Neuronal stem cell (in vitro differentiated cells): ENCODE measurements around the gene GPR132.

Experiments
- DNase-seq: peaks from one replicate; pipeline ENCODE4 v3.0.0-alpha.2; 2013; ENCODE audit warnings: low spot score
- H2AFZ ChIP-seq: one replicate; pipeline ENCODE4 v1.6.1; 2013; ENCODE audit warnings: mild to moderate bottlenecking, low read length, inconsistent platforms
- H2AK5ac ChIP-seq: 2 replicates; pipeline ENCODE4 v1.6.1; 2013; ENCODE audit warnings: low read depth, mild to moderate bottlenecking, inconsistent platforms, low read length, moderate library complexity, mixed read lengths
- H2BK120ac ChIP-seq: 2 replicates; pipeline ENCODE4 v1.6.1; 2013; ENCODE audit warnings: low read depth, mild to moderate bottlenecking, inconsistent platforms, low read length, moderate library complexity, mixed read lengths
- H2BK12ac ChIP-seq: one replicate; pipeline ENCODE4 v1.6.1; 2013; ENCODE audit warnings: low read length, inconsistent platforms
- H2BK15ac ChIP-seq: 2 replicates; pipeline ENCODE4 v1.6.1; 2013; ENCODE audit warnings: mild to moderate bottlenecking, low read length, inconsistent platforms, mixed read lengths
- H2BK5ac ChIP-seq: one replicate; pipeline ENCODE4 v1.6.1; 2013; ENCODE audit warnings: inconsistent platforms, mild to moderate bottlenecking, low read length, moderate library complexity
- H3K14ac ChIP-seq: one replicate; pipeline ENCODE4 v1.6.1; 2013; ENCODE audit warnings: low read length, inconsistent platforms
- H3K18ac ChIP-seq: 2 replicates; pipeline ENCODE4 v1.6.1; 2013; ENCODE audit warnings: low read length, inconsistent platforms
- H3K23ac ChIP-seq: 2 replicates; pipeline ENCODE4 v1.6.1; 2013; ENCODE audit warnings: low read depth, mild to moderate bottlenecking, mixed read lengths, low read length, inconsistent platforms; ENCODE audit not compliant: poor library complexity
- H3K27ac ChIP-seq: replicated peaks from 3 replicates; pipeline ENCODE4 v1.5.1; 2013; ENCODE audit warnings: low read length, inconsistent platforms
- H3K27me3 ChIP-seq, 3 experiments: 2 replicates each; pipeline ENCODE4 v1.6.1; 2013; ENCODE audit warnings: low read length in 3 of 3, mild to moderate bottlenecking in 2 of 3, inconsistent platforms in 1 of 3, low read depth in 1 of 3, mixed read lengths in 1 of 3, moderate library complexity in 1 of 3; ENCODE audit not compliant: control insufficient read depth in 3 of 3, insufficient read depth in 3 of 3
- H3K36me3 ChIP-seq, 2 donors: replicated peaks in 1 of 2; 2 replicates each; pipeline ENCODE4 v1.6.1; 2013; ENCODE audit warnings: low read length in 2 of 2; ENCODE audit not compliant: control insufficient read depth in 2 of 2, insufficient read depth in 2 of 2
- H3K4ac ChIP-seq: 2 replicates; pipeline ENCODE4 v1.6.1; 2013; ENCODE audit warnings: inconsistent platforms, mild to moderate bottlenecking, low read length, moderate library complexity
- H3K4me1 ChIP-seq, 2 donors: 1 replicate in 1 of 2; 2 replicates in 1 of 2; pipeline ENCODE4 v1.6.1; 2013; ENCODE audit warnings: low read length in 2 of 2, low read depth in 1 of 2; ENCODE audit not compliant: control insufficient read depth in 2 of 2, insufficient read depth in 1 of 2
- H3K4me2 ChIP-seq: one replicate; pipeline ENCODE4 v1.6.1; 2013; ENCODE audit warnings: mild to moderate bottlenecking, low read length, inconsistent platforms; ENCODE audit not compliant: insufficient read depth, poor library complexity, severe bottlenecking
- H3K4me3 ChIP-seq, 2 donors: 2 replicates each; pipeline ENCODE4 v1.5.1; 2013; ENCODE audit warnings: low read length in 2 of 2, mild to moderate bottlenecking in 2 of 2, inconsistent platforms in 1 of 2, moderate library complexity in 1 of 2
- H3K79me1 ChIP-seq: one replicate; pipeline ENCODE4 v1.6.1; 2013; ENCODE audit warnings: low read depth, mild to moderate bottlenecking, inconsistent platforms, low read length, moderate library complexity
- H3K9ac ChIP-seq: one replicate; pipeline ENCODE4 v1.6.1; 2013; ENCODE audit warnings: mild to moderate bottlenecking, low read depth, low read length, inconsistent platforms; ENCODE audit not compliant: poor library complexity
- H3K9me3 ChIP-seq, 2 donors: replicated peaks in 1 of 2; 2 replicates each; pipeline versions ENCODE3 to v1.6.1; 2013; ENCODE audit warnings: low read length in 2 of 2, mild to moderate bottlenecking in 2 of 2, inconsistent platforms in 1 of 2, low read depth in 1 of 2, mixed read lengths in 1 of 2, moderate library complexity in 1 of 2; ENCODE audit not compliant: control insufficient read depth in 2 of 2, insufficient read depth in 1 of 2
- H4K8ac ChIP-seq: one replicate; pipeline ENCODE4 v1.6.1; 2013; ENCODE audit warnings: low read depth, mild to moderate bottlenecking, inconsistent platforms, low read length, moderate library complexity
- H4K91ac ChIP-seq: one replicate; pipeline ENCODE4 v1.6.1; 2013; ENCODE audit warnings: low read length, low read depth, mild to moderate bottlenecking, inconsistent platforms; ENCODE audit not compliant: poor library complexity
- WGBS, 2 donors: extraction: QIAGEN DNeasy Blood & Tissue Kit; methylation state at CpG; one replicate each; pipeline ENCODE4 v1.1.7; 2013; ENCODE audit warnings: missing lambda C conversion rate in 2 of 2, mixed read lengths in 1 of 2; ENCODE audit not compliant: insufficient read length in 2 of 2, insufficient replicate concordance in 1 of 2; ENCODE audit errors: extremely low coverage in 2 of 2; 5-methylcytosine and 5-hydroxymethylcytosine counted together

The GPR132 gene

GRCh38 chr14:105011312-105011990 is 53.8 kb downstream of the GPR132 start:
- Histone ChIP-seq H4K8ac (no peak overlapping the region), H2BK12ac (no peak overlapping the region), H2BK5ac (no peak overlapping the region), H3K27ac (no peak overlapping the region), H2AK5ac (no peak overlapping the region), H3K27me3 (no peaks in the 10 kb centered on the region), H3K23ac (peak overlapping the region; percentile 59), H4K91ac (no peak overlapping the region), H3K4me1 (peaks cover 4 to 6% of the 10 kb centered on the region in 2 donors), H3K79me1 (peaks cover 13% of the 10 kb centered on the region), H2BK15ac (no peak overlapping the region), H3K36me3 (peaks cover 36 to 92% of the 10 kb centered on the region in 2 donors), H3K4me3 (no peak overlapping the region), H3K18ac (no peak overlapping the region), H3K4me2 (no peak overlapping the region), H2AFZ (no peak overlapping the region), H2BK120ac (no peak overlapping the region), H3K14ac (no peak overlapping the region), H3K9ac (no peak overlapping the region), H3K4ac (no peak overlapping the region), H3K9me3 (no peaks in the 10 kb centered on the region)
- no peak for DNase-seq
- no CpG with 5 or more reads among the region's 29 CpGs for WGBS, 2 donors

GRCh38 chr14:105010891-105011291 is 54.3 kb downstream of the GPR132 start:
- Histone ChIP-seq H2AFZ (no peak overlapping the region), H3K18ac (no peak overlapping the region), H2AK5ac (no peak overlapping the region), H4K91ac (no peak overlapping the region), H3K14ac (no peak overlapping the region), H3K79me1 (peaks cover 13% of the 10 kb centered on the region), H3K36me3 (peaks cover 36 to 92% of the 10 kb centered on the region in 2 donors), H3K4ac (no peak overlapping the region), H2BK120ac (no peak overlapping the region), H2BK15ac (no peak overlapping the region), H3K9me3 (no peaks in the 10 kb centered on the region), H3K23ac (no peak overlapping the region), H3K27me3 (no peaks in the 10 kb centered on the region), H3K4me1 (peaks cover 3% of the 10 kb centered on the region in 2 donors), H3K4me2 (no peak overlapping the region), H3K4me3 (no peak overlapping the region), H3K27ac (no peak overlapping the region), H4K8ac (no peak overlapping the region), H2BK12ac (no peak overlapping the region), H3K9ac (no peak overlapping the region), H2BK5ac (no peak overlapping the region)
- WGBS, 2 donors, result no CpG with 5 or more reads among the region's 17 CpGs
- DNase-seq, result no peak

- Histone ChIP-seq H2BK12ac (no peak overlapping the region), H3K4me1 (peaks cover 0 to under 1% of the 10 kb centered on the region in 2 donors), H3K14ac (no peak overlapping the region), H3K4me2 (no peak overlapping the region), H2BK15ac (no peak overlapping the region), H2BK120ac (no peak overlapping the region), H3K9ac (no peak overlapping the region), H3K79me1 (peaks cover 15% of the 10 kb centered on the region), H2AK5ac (no peak overlapping the region), H2AFZ (no peak overlapping the region), H3K36me3 (peaks cover 38 to 87% of the 10 kb centered on the region in 2 donors), H2BK5ac (no peak overlapping the region), H3K4ac (no peak overlapping the region), H3K23ac (no peak overlapping the region), H3K4me3 (no peak overlapping the region), H4K8ac (no peak overlapping the region), H3K9me3 (no peaks in the 10 kb centered on the region), H3K18ac (no peak overlapping the region), H3K27me3 (no peaks in the 10 kb centered on the region), H3K27ac (no peak overlapping the region), H4K91ac (no peak overlapping the region)
- DNase-seq, result no peak
- no CpG with 5 or more reads among the region's 4 CpGs for WGBS, 2 donors
These were observed 55.1 kb downstream of the GPR132 start for GRCh38 chr14:105010106-105010505.

GRCh38 chr14:105007593-105008264 is 57.5 kb downstream of the GPR132 start:
- no CpG with 5 or more reads among the region's 19 CpGs for WGBS, 2 donors
- Histone ChIP-seq H4K91ac (no peak overlapping the region), H2BK15ac (no peak overlapping the region), H3K9ac (no peak overlapping the region), H3K4me1 (no peaks in the 10 kb centered on the region), H3K27ac (no peak overlapping the region), H2BK12ac (no peak overlapping the region), H3K14ac (no peak overlapping the region), H3K4ac (no peak overlapping the region), H3K4me3 (peak overlapping the region in 1 of 2 donors; percentile 68), H3K27me3 (no peaks in the 10 kb centered on the region), H2BK120ac (no peak overlapping the region), H3K18ac (no peak overlapping the region), H3K4me2 (no peak overlapping the region), H2AK5ac (no peak overlapping the region), H3K9me3 (no peaks in the 10 kb centered on the region), H4K8ac (no peak overlapping the region), H2BK5ac (no peak overlapping the region), H3K79me1 (peaks cover 15% of the 10 kb centered on the region), H2AFZ (no peak overlapping the region), H3K36me3 (peaks cover 38 to 68% of the 10 kb centered on the region in 2 donors), H3K23ac (peak overlapping the region; percentile 58)
- no peak for DNase-seq
